Stimulated activated CD8-positive, alpha-beta memory T cell treated with anti-CD3 and anti-CD28 coated beads, Interleukin-15, amount 100 ng/mL, for 24 hours (primary cell): ENCODE measurements around the gene ST8SIA2.

Experiments
- DNase-seq: peaks from one replicate; pipeline ENCODE4 v3.0.0-alpha.2; 2020; ENCODE audit warnings: low read depth

ST8SIA2 gene

DNA sequence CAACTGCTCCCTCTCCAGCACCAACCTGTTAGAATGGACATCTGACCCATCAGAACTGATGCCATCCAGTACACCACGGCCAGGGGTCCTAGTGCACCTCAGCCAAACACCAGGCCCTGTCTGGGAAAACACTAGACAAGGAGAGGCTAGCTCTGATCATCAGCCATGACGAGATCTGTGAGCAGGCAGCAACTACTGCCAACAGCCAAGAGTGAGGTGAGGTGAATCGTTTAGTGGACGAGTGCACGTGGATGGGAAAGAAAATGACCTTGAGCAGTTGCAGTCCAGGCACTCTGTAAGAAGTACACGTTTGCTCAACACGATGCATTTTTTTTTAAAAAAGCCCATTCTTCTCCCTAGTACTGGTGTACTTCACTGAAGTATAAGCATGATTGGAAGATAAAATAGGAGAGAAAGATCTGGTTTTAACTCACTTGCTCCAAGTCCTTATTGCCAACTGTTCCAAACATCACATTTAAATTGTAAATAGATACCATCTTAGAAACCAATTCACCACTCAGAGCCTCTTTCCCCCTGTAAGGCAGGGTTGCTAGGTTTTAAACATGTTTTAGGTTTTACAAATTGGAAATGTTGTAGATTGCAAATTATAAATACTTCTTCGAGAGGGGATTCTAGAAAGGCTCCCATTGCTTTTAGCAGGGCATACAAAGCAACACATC lies 5.7 kb downstream of the ST8SIA2 start:
- DNase-seq: no peak

DNA sequence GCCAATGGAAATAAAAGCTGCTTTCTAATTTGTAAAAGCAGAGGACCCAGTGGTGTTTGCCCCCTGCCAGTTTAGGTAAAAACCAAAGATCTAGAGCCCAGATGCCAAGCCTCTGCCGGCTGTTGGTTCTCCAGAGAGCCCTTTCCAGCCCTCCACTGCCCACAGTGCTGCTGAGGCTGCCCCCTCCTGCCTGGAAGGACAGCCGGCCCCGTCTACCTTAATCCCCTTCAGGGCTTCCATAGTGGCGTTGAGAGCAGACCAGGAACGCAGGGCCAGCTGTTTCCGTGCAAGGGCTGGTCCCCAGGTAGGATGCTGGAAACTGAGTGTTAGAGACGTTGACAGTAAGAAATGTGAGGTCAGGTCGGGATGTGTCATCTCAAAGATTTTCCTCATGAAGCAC lies 6.9 kb downstream of the ST8SIA2 start:
- no peak for DNase-seq

DNA sequence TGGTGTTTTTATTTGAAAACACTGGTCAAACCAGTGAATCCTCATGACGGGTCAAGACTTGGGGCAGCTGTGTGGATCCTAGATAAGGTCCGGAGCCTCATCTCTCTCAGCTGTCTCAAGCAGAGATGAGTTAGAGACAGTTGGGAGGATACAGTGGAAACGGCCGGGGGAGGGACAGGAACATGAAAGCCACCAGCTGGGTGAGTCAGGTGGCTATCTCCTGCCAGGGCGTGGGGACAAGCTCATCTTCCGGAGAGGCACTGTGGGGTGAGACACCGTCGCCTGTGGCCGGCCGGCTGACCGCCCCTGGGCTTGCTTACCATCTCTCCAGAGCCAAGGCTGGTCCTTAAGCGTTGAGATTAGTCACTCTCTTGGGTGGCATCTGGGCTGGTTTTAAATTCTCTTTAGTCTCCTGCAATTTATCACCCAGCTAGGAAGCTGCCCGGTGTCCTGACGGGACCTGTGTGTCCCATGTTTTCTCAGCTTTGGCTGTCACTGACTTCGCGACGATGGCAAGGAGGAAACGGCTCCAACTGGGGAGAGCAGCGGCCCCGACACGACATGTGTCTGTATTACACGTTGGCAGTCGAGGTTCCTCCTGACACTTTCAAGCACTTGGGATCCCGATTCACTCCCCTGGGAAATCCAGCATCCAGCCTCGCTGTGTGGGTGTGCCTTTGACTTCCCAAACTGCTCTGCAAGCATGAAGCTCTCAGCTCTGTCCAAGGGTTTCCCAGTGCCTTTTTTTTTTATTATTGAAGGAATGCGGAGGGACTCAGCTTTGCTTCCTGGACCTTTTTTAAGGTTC lies 7.5 kb downstream of the ST8SIA2 start:
- DNase-seq: no peak

DNA sequence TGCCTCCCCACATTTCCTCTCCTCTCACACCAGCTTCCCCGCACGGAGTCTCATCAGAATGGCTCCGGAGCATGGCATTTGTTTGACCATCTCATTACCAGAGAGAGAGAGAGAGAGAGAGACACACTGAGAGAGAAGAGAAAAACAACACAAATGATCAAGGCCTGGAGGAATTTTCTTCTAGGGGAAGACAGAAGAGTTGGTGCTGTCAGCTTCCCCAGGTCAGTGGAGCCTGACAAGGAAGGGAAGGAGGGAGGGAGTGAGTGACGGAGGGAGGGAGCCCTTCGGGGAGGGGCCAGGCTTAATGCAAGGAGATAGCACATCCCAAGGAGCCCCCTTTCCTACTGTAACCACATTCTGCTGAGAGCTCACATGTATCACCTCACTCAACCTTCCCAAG lies 9.1 kb downstream of the ST8SIA2 start:
- DNase-seq: no peak

DNA sequence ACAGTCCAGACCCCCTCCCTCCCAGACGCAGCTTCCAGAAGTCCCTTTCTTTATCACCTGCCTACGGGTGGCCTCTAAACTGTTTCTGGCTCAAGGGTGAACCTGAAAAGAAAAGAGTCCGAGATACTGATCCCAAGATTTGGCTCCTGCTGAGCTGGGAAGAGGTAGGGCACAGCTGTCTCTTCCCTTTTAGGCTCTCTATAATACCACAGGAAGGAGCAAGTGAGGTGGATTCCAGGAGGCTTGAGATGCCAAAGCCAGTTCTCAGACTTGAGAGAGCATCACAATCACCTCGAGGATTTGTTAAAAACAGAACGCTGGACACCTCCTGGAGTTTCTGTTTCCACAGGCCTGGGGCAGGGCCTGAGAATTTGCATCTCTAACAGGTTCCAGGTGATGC lies 12.3 kb downstream of the ST8SIA2 start:
- DNase-seq: no peak

DNA sequence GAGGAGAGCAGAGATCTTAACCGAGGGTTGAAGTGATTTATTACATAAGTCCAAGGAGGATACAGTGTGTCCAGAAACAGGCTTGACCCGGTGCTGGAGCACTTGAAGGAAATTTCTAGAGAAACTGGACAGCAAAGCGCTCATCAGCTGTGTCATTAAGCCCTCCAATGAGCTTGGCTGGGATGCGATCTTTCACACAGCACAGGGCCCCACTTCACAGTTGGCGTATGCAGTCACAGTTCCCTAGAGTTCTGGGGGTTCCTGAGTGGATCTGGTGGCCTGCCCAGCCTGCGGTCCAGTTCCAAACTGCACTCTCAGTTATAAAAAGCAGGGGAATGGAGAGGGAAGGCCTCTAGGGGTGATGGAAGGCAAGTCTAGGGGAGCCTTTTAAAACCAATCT lies 13.6 kb downstream of the ST8SIA2 start:
- no peak for DNase-seq

DNA sequence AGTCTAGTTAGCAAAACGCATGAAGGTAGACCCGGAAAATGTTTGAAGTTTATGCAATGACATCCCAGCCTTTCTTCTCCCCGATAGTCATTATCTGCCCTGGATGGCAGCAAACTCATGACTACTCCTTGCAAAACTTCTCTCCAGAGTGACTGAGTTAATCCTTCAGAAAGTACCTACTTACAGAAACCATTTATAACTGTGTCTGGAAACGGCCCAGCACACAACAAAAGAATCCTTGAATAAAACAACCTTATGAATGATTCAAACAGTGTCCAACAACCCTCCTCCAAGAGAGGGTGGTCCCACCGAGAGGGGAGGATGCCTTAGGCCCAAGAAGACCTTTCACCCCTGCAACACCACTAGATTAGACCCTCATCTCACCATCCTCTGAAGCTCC lies 14.2 kb downstream of the ST8SIA2 start:
- DNase-seq: no peak

DNA sequence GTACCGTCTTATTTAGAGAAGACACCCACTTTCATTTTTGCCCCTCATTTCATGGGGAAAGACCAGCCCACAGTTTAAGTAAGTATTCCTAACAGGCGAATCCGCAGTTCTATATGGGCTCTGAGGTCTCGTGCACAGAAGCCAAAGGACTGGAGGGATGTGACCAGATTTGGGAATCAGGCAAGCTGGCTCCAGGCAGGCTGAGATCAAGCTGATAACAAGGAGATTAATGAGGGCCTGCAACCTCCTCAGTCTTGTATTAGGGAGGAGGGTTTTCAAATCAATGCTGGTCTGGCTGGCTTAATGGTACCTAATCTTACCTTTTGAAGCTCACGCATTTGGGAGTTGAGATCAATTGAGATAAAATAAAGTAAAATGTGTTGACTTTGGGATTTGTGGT lies 15.3 kb downstream of the ST8SIA2 start:
- DNase-seq: no peak

DNA sequence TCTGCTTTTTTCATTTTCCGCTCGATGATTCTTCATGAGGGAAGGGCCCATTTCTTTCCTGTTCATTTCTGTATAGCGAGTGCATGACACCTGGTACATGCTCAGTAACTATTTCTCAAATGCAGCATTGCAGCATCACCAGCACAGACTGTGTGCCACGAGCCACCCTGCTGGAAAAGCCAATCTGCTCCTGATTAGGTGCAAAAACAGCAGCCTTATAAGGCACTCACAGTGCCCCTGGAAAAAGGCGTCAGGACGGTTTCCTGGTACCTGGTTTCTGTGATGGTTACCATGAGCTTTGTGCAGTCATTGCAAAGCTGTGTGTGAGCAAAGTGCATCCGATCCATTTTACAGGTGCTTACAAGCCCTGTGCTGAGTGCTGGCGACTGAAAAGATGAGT lies 15.8 kb downstream of the ST8SIA2 start:
- DNase-seq: no peak

DNA sequence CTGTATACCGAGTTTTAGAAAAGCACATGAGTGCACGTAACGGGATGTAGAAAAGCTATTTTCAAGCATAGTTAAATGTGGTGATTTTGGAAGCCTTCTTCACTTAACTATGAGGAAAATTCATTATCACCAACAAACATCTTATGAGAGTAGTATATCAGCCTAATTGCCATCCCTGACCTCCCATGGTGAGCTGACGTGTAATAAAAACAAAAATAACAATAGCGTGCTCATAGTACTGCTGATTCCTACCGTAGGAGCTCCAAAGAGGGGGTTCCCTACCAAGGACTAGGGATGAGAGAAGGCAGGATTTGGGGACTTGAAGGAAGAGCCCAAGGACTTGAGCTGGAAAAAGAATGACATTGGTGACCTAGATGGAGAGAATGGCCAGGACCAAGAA lies 16.9 kb downstream of the ST8SIA2 start:
- DNase-seq: no peak

DNA sequence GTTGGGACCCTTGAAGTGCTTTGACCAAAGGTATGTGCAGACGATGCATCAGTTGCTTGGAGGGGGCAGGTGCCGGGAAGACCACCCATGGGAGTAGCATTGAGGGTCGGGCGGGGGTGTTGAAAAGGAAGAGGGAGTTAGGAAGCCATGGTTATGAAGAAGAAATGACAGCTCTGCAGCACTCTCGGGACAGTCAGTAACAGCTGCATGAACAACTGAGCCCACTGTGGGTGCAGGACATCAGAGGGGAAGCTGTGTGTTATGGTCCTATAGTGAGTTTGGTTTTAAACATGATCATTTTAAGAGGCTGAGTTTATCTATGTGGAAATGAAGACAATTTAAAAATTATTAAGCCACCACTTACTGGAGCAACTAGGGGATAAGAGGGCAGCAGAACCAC lies 17.6 kb downstream of the ST8SIA2 start:
- DNase-seq: no peak

DNA sequence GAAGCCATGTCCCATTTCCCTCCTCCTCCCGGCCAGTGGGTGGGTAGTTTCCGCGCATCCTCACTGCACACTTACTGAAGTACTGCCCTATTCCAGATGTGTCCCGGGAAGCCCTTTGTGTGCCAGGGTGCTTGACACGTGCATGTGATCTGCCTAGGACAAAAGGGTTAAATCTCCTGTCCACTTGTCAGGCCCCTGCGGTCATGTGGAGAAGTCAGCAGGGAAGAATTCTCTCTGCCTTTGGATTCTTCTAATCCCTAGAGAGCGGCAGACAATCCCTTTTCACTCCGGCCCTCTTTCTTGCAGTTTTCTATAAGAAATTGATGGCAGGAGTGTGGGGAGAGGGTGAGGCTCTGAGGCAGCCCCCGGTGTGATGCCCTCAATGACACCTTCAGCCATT lies 19.8 kb downstream of the ST8SIA2 start:
- no peak for DNase-seq

DNA sequence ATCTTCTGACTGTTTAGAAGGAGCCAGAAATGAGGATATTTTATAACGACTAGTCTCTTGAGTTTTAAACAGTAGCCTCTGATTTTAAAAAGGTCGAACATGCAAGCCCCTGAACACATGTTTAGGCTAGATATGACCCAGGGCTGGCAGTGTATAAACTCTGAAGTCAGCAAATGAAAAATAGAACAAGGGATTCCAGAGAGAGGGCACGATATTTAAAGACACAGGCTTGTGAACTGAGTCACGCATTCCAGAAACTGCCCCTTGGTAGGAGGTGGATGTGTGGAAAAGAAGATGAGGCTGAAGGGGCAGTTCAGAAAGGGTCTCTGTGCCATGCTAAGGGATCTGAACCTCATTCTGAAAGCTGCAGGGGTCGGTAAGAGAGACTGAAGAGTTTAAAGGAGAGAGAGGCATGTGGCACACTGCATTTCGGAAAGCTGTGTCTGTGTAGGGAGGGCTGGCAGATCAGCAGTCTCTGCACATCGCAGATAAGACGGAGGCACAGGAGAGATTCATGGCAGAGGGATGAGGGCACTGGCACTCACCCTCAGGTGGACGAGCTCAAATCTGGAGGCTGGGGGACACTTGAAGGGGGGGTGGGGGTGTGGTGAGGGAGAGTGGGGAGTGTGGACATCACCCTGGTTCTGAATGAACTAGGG lies 22.1 kb downstream of the ST8SIA2 start:
- DNase-seq: no peak

DNA sequence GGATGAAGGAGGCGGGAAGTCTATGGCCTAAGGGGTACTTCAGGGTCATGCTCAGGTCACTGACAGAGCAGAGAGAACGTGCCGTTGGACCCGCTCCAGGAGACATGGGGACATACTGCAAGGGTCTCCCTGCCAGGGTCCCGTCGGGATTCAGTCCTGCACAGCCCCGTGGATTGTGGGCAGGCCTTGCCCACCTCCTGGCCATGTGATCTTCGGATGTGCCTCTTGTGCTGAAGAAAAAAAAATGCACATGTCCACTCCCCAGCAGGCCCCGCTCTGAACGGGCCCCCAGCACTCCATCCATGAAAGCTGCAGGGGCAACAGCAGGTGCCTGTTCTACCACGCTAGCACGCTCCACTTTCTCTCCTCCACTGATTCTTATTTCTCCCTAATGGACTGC lies 22.9 kb downstream of the ST8SIA2 start:
- DNase-seq: no peak

DNA sequence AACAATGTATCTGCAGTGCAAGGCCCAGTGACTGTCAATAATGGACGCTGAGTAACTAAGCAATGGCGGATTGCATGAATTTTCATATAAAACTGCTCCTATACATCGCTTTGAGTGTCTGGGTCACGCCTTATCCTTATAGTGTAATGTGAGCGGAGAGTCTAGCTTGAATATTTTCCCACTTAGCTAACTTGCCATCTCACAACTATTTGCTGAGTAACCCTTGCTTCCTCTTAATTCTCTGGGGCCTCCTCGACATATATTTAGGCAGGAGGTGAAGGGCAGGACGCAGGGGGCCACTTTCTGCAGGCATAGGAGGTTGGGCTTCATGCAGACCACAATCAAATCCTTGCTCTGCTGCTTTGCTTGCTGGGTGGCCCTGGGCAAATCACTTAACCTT lies 24.0 kb downstream of the ST8SIA2 start:
- no peak for DNase-seq

DNA sequence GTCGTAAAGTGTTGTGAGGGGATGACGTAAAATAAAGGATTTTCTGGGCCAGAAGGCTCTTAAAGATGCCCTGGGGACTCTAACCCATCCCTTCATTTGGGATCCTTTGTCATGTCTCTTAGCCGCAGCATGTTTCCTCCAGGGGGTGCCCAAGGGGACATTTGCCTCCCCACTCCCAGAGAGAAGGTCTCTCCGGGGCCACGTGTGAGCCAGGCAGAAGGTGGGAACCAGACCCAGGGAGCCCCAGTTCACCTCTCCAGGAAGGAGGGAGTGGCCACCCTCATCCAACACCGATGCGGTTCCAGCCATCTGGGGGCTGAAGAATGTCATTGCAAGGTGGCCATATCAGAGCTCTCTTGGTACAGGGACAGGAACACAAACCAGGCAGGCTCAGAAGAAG lies 25.2 kb downstream of the ST8SIA2 start:
- no peak for DNase-seq

DNA sequence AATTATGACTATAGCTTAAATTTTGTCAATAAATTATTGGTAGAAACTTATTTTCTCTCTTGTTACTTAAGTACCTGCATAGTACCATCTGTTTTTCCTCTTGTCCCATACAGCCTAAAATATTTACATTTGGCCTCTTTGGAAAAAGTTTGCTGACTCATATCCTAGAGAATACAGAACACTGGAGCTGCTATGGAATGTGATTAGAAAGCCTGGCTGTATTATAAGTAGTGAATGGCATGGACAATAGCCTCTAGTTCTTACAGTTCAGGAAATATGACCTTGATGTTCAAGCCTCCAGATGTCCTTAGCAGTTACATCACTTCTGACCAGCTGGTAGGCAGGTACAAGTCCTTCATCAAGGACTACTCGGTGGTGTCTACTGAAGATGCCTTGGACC lies 28.3 kb downstream of the ST8SIA2 start:
- no peak for DNase-seq

DNA sequence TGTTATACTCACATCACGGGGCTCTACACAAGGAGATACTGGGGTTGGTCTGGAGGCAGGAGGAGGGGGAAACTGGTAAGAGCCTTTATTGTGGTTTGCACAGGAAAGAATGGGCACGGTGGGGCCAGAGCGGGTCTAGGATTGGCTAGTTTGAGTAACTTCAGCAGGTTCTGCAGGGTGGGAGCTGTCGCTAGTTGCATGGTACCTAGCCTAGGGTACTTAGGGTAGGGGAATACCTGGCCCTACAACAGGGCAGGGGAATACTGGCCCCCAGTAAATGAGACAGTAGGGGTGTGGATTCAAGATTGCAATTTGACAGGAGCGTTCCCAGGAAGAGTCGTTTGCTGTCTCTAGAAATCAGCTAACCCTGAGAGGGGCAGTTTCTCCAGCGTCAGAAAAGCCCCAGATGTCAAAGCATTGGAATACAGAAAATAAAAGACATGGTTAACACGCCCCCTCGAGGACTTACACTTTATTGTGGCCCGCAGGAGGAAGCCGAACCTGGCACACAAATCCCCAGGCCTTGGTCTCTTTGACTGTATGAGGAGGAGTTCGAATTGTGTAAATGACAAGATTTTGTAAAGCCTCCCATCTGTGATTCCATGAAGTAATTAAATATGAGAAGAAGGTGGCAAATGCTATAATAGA lies 32.0 kb downstream of the ST8SIA2 start:
- DNase-seq: no peak

DNA sequence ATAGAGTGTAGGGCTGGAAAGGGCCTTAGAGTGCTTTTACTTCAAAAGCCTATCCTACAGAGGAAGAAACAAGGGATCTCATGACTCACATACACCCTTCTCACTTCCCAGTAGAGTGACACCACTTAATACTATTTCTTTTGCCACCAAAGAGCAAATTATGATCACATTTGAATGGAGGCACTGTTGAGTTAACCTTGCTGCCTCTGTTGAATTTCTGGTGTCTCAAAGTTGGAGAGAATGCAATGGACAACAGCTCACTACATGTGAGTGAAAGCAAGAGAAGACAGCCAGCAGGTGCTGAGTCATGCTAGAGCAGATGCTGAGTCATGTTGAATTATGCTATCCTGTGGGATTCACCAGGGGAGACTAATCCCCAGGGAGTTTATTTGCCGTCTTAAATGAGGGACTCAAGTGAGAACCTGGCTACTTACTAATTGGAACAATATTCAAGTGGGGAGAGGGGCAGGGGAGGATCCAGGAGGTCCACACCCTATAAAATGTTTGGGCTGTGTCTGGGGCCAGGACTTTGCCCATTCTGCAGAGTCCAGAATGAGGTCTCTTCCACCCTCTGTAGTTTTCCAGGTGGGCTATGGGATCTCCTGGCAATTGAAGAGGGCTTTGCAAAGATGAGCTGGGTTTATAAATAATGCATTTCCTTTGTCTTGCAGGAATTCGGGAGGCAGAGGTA lies 35.8 kb downstream of the ST8SIA2 start:
- DNase-seq: no peak

DNA sequence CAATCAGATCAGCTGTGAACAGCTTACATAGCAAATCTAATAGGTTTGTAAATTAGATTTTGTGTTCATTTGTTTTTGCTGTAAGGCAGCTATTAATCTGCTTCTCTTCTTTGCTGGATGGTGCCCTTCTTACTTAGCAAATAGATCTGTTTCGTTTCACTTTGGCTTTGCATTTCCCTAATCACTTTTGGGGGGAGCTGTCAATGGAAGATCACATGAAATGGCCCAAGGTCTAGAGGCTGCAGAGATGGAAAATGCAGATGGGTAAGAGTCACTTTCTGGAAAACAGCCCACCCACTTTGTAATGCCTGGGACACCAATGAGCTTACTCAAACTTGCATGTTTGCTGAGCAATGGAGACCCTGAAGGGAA lies 36.4 kb downstream of the ST8SIA2 start:
- no peak for DNase-seq

DNA sequence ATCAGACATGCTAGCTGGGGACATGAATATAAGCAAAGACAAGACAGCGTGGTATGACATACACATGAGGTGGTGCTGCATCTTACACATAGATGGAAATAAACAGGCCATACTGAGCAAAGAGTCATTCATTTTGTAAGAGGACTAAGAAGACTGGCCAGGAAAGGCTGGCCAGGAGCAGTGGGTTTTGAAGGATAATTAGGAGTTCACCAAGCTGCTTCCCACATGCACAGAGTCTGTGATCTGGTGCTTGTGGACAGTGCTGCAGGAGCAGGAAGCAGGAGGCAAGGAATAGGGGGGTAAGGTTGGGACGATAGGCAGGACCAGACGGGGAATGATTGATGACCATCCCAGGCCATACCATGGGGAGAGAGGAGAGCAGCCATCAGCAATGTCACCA lies 41.5 kb downstream of the ST8SIA2 start:
- DNase-seq: no peak

DNA sequence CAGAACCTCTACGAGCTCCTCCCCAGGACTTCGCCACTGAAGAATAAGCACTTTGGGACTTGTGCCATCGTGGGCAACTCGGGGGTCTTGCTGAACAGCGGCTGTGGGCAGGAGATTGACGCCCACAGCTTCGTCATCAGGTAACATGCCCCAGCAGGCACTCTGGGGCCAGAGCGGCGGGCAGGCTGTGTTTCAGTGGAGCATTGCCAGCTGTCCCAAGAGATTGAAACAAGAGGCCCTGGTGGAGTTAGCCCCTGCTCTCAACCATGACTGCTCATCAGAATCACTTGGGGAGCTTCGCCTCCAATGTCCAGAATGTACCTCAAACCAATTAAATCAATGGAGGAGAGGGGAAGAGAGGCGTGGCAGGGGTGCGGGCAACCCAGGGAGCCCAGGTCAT lies 44.8 kb downstream of the ST8SIA2 start:
- DNase-seq: no peak
